ENCODE results near the gene B3GLCT.
A peak's percentile ranks its signal among the peaks of the same experiment; 100 is the strongest.

B3GLCT gene

DNA sequence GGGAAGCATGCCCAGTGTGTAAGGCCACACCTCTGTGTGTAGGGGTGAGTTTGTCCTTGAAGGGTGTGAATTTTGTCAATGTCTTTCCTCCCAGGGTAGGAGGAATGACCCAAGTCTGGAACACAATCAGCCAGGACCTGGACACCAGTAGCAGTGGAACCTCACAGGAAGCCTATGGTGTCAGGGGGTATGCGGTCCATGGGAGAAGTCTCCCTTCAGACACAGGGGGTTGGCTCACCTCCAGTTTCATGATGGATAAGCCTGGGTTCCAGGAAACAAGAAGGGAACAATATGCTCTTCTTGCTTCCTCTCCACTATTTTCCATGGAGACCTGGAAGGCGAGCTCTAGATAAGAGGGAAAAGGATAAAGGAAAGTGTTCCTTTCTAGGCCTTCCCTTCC lies 23.9 kb downstream of the B3GLCT start:
- DNase-seq (ENCODE audit: low read depth) = no peak

DNA sequence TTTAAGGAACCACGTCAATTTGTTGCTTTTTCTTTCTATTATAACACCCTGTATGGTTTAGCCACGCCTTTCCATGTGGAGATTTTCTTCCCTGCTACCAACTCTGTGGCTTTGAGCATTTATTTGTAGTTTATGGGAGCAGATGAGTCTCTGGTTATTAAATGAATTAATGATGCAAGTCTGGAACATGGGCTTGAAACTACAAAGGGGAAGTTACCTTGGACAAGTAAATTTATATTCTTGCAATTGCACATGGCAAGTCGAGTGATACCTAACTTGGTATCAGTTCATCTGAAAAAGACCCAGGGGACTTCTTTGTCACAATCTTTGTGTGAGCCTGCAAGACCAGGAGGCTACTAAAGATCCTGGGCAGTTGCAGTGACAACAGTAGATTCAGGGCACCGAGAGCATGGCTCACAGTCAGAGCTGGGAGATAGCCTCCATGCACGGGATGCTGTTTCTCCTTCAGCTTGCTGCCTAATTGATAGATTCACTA lies 24.4 kb downstream of the B3GLCT start:
- no peak for DNase-seq (ENCODE audit: low read depth)

DNA sequence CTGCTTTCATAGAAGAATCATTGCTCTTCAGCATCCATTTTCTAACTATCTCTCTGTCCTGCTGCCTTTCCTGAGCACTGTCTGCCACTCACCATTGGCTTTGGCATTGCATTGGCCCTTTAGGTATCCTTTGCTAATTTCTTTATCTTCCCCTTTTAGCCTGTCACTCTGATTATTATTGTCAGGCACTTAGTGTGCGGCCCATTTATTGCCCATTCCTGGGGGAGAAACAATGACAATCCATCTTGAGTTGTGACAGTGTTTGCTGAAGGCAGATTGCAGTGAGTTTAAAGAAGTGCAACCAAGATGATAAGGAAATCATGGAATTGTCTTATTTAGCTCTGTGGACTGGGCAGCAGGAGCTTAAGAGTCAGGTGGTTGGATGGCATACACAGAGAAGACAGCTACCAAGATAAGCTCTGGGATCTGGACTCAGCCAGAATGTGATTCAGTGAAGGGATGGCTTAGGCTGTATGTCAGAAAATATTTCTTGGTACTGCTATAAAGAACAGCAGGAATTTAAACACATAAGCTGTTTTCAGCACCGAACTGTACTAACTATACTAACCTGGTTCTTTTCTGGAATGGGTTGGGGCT lies 25.3 kb downstream of the B3GLCT start:
- no peak for DNase-seq (ENCODE audit: low read depth)

DNA sequence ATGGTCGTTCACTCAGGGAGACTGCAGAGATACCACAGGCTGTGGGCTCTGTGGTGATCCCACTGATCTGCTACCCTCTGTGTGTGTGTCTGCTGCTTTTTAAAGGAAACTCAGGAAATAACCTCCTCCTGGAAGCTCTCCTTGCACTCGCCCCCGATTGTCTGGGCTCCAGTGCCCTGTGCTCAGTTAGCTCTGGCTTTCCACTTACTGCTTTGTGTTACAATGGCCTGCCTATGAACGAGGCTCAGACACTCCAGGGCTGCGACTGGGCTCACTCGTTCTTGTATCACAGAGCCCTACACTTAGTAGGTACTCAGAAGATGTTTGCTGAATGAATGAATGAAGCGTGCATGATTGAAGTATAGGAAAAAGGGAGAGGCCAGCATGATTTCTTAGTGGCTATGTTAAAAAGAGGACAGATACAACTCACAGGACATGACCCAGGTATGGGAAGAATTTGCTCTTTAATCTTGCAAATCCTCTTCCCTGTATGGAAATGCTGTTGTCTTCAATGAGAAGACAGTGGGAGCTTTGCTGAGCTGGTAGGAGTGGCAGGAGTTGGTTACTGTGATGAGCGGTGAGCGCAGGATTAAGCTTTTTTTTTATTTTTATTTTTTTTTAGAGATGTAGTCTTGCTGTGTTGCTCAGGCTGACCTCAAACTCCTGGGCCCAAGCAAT lies 26.4 kb downstream of the B3GLCT start:
- DNase-seq (ENCODE audit: low read depth) = no peak

DNA sequence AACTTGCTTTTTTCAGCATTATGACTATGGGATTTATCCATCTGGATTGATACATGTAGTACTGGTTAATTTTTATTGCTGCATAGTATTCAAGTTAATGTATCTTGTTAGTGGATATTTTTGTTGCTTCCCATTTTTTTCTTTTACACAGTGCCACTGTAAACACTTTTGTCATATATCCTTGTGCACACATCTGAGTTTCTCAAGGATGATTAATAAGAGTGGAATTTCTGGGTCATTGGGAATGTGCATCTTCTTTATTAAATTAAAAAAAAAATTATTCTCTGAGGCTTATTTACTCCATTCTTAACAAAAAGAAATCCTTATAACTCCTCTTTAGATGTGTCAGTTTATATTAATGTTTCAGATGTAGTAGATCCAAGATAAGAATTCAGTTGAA lies 27.3 kb downstream of the B3GLCT start:
- DNase-seq (ENCODE audit: low read depth) = peak; percentile 62

DNA sequence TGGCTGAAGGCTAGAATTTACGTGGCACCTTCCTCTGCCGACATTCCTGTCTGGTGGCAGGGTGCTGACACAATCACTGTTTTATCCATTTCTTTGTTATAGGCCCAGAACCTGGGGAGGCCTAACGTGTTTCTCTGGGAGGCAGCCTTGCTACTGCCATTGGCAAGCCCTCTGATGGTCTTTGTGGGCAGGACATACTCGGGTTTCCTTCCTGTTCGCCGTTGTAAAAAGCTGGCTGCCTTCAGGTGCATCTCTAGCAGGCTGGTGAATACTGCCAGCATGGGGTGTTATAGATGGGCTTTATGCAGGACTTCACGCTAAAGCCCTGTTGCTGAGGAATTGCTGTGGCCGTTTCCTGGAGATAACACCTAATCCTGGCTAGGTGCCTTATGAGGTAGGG lies 28.1 kb downstream of the B3GLCT start:
- no peak for DNase-seq (ENCODE audit: low read depth)

DNA sequence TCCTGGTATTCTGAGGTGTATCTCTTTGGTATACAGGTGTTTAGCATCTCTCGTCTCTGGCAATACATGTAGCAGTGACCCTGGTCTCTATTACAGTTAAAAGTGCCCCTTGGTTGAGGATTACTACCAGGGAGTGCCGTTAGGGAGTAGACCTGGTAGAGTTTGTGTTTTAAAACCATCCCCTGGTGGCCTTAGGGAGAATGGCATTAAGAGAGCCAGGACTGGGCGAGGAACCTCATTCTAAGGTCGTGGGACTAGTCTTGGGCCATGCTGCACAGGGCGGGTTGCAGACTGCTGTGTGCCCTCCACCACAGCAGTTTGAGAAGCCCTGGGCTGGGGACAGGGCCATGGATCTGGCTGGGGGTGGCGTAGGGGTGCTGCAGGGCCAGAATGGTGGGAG lies 35.0 kb downstream of the B3GLCT start:
- DNase-seq (ENCODE audit: low read depth) = no peak

DNA sequence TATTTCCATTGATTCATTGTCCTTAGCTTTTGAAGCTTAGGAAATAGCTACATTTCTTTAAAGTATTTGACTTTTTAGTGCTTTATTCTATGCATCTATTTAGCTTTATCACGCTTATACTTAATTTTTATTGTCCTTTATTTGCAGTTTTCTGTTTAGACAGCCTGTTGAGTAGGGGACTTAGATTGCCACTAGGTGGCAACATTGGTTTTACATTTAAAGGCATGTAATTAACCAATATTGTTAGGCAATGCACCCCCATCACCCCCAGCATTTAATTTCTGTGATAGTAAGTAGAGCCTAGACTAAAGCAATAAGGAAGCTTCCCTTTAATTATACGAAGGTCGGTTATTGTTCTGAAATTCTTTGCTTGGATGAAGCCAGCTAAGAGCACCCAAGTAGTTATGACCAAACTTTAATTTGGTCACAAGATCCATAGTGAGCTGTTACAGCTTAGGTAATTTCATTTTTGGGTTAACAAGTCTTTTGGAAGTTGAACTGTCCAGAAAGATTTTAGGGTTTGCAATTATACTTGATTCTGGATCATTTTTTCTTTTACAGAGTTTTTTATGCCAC lies 36.5 kb downstream of the B3GLCT start:
- DNase-seq (ENCODE audit: low read depth) = peak; percentile 55

DNA sequence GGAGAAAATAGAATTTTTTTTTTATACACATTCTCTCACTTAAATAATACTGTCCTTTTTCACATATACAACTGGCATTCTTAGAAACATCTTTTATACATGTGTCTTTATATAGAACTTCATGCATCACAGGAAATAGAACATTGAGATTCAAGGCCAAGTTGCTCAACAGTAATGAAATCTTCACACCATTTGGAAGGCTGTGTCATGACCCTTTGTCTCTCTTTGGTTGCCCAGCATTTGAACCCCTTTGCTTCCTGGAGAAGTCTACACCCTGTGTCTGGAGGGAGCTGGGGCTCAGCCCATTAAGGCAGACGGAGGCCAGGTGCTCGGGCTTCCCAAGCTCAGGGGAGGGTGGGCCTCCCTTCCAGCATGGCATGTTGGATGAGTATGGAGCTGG lies 41.1 kb downstream of the B3GLCT start:
- no peak for DNase-seq (ENCODE audit: low read depth)

DNA sequence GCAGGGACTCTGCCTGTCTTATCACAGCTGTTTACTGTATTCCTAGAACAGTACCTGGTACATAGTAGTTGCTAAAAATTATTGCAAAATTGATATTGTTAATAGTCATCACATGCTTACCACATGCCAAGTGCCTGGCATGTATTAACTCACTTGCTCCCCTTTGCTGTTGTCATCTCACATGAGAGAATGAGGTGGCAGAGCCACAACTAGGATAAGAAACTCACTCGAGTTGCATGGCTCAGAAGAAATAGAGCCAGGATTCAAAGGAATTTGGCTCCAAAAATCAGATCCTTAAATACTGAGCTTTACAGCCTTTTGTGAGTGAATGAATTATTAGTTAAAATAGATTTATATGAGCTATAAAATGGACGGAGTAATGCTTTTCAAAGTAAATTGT lies 42.6 kb downstream of the B3GLCT start:
- no peak for DNase-seq (ENCODE audit: low read depth)

DNA sequence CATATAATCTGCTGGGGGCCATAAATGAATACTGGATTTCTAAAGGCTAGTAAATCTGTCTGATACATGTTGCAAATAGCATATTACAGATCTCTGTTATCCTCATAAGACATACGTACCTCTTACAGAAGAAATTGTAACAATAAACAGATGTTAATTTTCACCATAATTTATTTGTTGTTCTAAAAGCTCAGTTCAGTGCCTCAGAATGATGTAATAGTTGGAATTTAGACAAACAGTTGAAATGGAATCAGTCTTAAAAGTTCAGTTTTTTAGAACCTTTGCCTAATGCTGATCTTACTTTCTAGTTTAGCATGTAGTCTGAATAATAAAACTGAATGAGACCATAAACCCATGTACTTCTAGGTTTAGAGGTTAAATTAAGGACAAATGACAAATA lies 43.1 kb downstream of the B3GLCT start:
- DNase-seq (ENCODE audit: low read depth) = peak; percentile 9

DNA sequence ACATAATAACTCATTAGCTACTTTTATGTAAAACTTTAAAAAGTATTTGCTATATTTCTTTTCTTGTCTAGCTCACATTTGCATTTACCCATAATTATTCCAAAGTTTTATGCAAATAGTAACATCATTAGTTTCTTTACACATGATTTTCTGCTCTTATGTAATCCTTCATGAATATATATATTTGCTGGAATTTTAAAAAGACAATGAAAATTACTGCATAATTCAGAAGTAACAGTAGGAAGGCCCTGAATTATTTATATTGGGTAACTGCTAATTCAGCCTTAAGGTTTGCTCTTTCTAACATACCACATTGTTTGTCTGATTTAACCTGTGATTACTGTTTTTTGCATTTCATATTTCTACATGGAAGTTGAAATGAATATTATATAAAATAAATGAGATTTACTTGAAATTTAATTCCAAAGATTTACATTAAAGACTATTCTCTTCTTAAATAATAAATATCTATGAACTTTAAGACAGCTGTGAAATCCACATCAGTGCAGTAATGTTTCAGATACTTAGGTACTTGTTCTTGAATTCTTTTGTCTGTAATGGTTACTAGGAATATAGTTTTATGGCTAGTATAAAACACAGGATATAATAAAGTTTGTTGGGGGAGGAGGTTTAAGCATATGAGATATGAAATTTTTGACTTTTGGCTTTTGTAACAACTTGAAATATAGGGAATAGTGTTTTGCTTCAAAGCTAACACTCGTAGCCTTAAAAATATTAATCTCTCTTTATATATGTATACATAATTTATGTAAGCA lies 46.0 kb downstream of the B3GLCT start:
- no peak for DNase-seq (ENCODE audit: low read depth)

DNA sequence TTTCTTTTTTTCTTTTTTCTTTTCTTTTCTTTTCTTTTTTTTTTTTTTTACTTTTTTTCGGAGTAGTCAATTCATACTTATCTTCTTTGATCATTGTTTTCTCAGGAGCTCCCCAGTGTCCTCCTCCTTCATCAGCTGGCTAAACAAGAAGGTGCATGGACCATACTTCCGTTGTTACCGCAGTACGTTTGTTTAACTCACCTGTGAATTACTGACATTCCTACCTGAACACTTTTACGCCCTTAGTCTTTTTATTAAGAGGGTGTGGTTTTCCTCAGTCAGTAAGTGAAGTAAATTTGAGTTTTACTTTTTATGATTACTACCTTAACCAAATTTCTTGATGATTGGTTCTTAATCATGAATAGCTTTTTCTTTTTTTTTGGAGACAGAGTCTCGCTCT lies 47.1 kb downstream of the B3GLCT start:
- DNase-seq (ENCODE audit: low read depth) = no peak

DNA sequence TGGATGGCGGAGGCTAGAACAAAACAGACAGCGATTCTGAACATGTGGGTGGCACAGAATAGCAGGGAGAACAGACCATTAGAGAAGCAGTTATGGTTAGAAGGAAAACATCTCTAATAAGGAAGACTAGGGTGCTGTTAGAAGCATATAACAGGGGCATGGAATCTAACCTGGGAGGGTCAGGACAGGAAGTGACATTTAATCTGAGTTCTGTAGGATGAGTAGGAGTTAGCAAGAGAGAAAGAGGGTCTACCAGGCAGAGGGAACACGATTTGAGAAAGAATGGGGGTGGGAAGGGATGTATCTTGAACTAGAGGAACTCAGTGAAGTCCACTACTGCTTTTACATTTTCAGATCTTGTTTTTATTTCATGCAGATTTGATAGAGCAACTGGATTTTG lies 48.6 kb downstream of the B3GLCT start:
- DNase-seq (ENCODE audit: low read depth) = no peak

DNA sequence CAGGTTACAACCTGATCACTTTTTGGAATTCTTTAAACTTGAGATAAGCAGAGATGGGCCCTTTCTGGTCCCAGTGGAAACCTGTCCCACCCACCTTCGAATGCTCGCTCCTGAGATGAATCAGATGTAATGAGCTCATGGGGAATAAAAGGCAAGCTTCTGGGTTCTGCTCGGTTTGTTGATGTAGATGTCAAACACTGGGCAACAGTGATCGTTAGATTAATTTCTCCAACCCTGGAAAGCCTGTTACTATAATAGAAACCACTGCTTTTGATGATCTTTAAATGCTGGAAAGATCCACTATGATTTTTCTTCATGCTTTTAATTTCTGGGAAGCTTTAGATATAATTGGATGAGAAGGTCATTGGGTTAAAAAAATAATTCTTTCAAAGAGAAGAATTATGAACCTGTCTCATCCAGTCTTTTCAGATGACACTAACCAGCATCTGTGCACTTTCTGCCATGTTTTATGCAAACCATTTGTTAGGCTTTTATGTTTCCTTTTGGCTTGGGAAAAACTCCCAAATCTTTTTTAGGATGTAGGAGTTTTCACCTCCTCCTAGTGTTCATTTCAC lies 49.3 kb downstream of the B3GLCT start:
- DNase-seq (ENCODE audit: low read depth) = no peak

DNA sequence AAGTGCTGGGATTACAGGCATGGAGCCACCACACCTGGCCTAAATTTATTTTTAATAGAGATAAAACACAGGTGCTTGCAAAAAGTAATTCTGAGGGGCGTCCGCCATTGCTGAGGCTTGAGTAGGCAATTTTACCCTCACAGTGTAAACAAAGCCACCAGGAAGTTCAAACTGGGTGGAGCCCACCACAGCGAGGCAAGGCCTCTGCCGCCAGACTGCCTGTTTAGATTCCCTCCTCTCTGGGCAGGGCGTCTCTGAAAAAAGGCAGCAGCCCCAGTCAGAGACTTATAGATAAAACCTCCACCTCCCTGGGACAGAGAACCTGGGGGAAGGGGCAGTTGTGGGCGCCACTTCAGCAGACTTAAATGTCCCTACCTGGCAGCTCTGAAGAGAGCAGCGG lies 50.7 kb downstream of the B3GLCT start:
- no peak for DNase-seq (ENCODE audit: low read depth)

DNA sequence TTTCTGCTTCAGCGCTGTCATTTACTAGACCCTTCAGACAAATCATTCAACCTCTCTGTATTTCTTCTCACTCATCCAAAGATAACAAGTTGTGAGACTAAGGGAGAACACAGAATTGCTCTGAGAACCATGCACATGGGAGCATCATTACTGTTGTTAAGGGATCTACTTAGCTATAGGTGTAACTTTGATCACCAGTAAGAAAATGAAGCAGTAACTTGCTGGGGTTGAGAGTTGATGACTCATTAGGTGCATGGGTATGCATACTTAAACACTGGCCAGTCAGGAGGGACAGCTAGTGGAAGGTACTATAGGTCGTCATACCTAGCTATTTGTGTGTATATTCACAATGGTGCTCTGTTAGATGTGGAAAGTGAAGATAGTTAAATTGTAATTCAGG lies 61.5 kb downstream of the B3GLCT start:
- no peak for DNase-seq (ENCODE audit: low read depth)

DNA sequence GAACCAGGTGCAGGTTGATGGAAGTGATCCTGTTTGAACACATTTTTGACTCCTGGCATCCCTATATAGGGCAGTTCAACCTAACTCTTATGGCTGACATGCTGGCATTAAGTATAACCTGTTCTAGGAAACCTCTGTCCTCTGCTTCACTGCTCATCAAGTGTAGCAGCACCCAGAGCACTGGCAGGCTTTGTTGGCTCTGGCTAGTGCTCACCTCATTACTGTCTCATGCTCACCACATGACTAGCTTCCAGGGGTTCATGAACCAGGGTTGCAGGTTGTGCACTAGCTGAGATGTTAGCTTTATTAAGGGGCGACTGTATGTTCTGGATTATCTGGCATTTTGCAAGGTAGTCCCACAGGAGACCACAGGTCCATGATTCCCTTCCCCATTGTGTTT lies 63.6 kb downstream of the B3GLCT start:
- no peak for DNase-seq (ENCODE audit: low read depth)

DNA sequence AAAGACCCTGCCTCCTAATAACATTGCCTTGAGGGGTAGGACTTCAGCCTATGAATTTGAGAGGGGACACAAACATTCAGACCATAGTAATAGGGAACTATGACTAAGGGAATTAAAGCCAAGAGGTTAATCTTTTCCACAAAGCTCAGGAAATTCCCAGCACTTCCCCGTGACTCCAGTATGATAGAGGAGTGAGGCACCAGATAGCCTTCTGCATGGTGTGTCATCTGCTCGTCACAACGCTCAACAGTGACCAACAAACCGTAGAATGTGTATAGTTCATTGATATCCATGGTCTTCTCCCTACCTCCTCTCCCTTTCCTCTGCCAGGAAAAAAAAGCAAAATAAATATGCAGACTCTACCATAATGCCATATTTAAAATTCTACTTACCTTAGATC lies 64.4 kb downstream of the B3GLCT start:
- DNase-seq (ENCODE audit: low read depth) = peak; percentile 9

DNA sequence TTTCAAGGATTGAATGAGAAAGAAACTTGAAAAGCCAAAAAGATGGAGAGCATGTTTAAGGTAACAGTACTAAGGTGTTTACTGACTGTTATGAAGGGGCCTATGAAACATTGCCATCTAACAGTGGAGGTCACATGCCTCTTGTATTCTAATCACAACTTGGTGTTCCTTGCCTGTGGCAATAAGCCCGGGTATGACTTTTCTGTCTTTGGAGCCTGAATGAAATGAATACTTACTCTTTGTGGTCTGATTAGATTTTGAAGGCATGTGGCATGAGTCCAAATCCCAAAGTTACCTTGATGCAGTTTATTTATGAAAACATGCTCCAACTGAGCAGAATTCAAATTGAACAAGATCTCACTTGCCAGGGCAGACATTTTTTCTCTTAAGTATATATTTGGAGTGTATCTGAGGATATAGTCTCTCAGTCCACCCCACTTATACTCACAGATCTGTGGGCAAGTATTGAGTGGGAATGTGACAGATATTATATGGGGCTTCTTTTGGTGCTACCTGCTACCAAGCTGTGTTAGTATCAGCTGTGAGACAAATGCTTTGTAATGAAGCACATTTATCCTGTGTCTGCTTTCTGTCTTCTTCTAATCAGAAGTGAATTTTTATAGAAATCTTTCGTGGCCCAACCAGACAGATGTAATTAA lies 67.5 kb downstream of the B3GLCT start:
- no peak for DNase-seq (ENCODE audit: low read depth)

DNA sequence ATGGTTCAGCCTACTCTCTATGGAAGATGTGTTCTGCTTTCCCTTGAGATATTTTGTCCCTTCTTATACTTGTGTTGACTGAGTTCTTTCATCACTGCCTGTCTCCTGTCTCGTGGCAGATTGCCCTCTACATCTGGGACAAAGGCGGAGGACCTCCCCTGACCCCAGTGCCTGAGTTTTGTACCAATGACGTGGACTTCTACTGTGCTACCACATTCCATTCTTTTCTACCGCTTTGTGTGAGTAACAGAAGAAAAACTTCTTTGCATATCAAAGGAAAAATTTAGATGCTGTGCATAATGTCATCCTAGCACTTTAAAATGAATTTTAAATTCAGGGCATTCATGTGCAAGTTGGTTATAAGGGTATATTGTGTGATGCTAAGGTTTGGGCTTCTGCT lies 74.6 kb downstream of the B3GLCT start:
- DNase-seq (ENCODE audit: low read depth) = peak; percentile 29

DNA sequence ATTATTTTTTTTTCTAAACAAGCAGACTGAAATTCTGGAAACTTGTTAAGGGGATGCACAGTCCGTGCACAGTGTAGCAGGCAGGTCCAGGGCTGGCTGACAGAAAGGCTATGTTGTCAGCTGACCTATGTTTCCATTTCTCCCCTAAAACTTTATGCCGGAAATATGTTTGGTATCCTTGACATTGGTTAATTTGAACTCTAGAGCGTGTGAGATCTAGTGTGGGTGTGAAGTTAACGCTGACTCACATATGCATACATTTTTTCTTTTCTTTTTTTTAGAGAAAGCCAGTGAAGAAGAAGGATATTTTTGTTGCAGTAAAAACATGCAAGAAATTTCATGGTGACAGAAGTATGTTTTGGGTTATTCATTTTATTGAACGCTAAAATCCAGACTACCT lies 76.6 kb downstream of the B3GLCT start:
- peak; percentile 9 for DNase-seq (ENCODE audit: low read depth)

All from EH (cell line).